Nephron progenitor cell (in vitro differentiated cells): Measurements from ENCODE around the gene YAP1.

ENCODE experiments used
- DNase-seq: peaks from one replicate; pipeline ENCODE4 v3.0.0; 2021
- H3K27ac Mint-ChIP-seq: 2 replicates; pipeline ENCODE4 v1.8.0; 2021; ENCODE audit warnings: mild to moderate bottlenecking, moderate library complexity, mixed read lengths
- H3K27me3 Mint-ChIP-seq: 2 replicates; pipeline ENCODE4 v1.8.0; 2021; ENCODE audit warnings: mild to moderate bottlenecking, low read depth, mixed read lengths; ENCODE audit not compliant: poor library complexity
- H3K36me3 Mint-ChIP-seq: 2 replicates; pipeline ENCODE4 v1.8.0; 2021; ENCODE audit warnings: low read depth, mixed read lengths
- H3K4me1 Mint-ChIP-seq: 2 replicates; pipeline ENCODE4 v1.8.0; 2021; ENCODE audit warnings: mixed read lengths
- H3K4me3 Mint-ChIP-seq: 2 replicates; pipeline ENCODE4 v1.8.0; 2021; ENCODE audit warnings: mild to moderate bottlenecking, moderate library complexity, mixed read lengths
- H3K9me3 Mint-ChIP-seq: 2 replicates; pipeline ENCODE4 v1.8.0; 2021; ENCODE audit warnings: mild to moderate bottlenecking, moderate library complexity, mixed read lengths
- CTCF ChIP-seq: fragments of 200-600 bp; sonication (generic); IDR thresholded peaks from 2 replicates; pipeline ENCODE4 v1.5.0; 2021; ENCODE audit warnings: antibody characterized with exemption

Gene YAP1

GRCh38 chr11:102220728-102221467 lies 110.7 kb downstream of the YAP1 start:
- DNase-seq, result no peak
- peaks cover 9% of the 10 kb centered on the region for H3K4me1 Mint-ChIP-seq
- peak overlapping the region; percentile 2 for H3K27ac Mint-ChIP-seq

GRCh38 chr11:102223859-102224258 lies 113.6 kb downstream of the YAP1 start:
- Mint-ChIP-seq H3K4me3 (no peak overlapping the region), H3K9me3 (no peaks in the 10 kb centered on the region), H3K4me1 (peaks cover 9% of the 10 kb centered on the region), H3K27ac (peak overlapping the region; percentile 26), H3K36me3 (peaks cover 77% of the 10 kb centered on the region), H3K27me3 (peaks cover 2% of the 10 kb centered on the region)
- TF ChIP-seq CTCF, result no peak
- no peak for DNase-seq

More at GRCh38 chr11:102220728-102221467, 110.7 kb downstream of the YAP1 start:
- Mint-ChIP-seq H3K36me3 (peaks cover 81% of the 10 kb centered on the region), H3K9me3 (no peaks in the 10 kb centered on the region), H3K27me3 (peaks cover 2% of the 10 kb centered on the region), H3K4me3 (no peak overlapping the region)
- TF ChIP-seq CTCF, result no peak

GRCh38 chr11:102225689-102226568 lies 115.7 kb downstream of the YAP1 start:
- H3K9me3 Mint-ChIP-seq, result no peaks in the 10 kb centered on the region
- H3K4me3 Mint-ChIP-seq, result no peak overlapping the region
- H3K27ac Mint-ChIP-seq, result peak overlapping the region; percentile 57
- no peak for DNase-seq
- peaks cover 79% of the 10 kb centered on the region for H3K36me3 Mint-ChIP-seq
- peaks cover 2% of the 10 kb centered on the region for H3K27me3 Mint-ChIP-seq
- no peak for TF ChIP-seq CTCF
- peaks cover 2% of the 10 kb centered on the region for H3K4me1 Mint-ChIP-seq

GRCh38 chr11:102226702-102227490 lies 116.6 kb downstream of the YAP1 start:
- peaks cover 82% of the 10 kb centered on the region for H3K36me3 Mint-ChIP-seq
- no peak for DNase-seq
- TF ChIP-seq CTCF, result no peak
- peak overlapping the region; percentile 82 for H3K27ac Mint-ChIP-seq
- no peak overlapping the region for H3K4me3 Mint-ChIP-seq
- no peaks in the 10 kb centered on the region for H3K4me1 Mint-ChIP-seq
- peaks cover 2% of the 10 kb centered on the region for H3K27me3 Mint-ChIP-seq
- no peaks in the 10 kb centered on the region for H3K9me3 Mint-ChIP-seq

- no peak for TF ChIP-seq CTCF
- peaks cover 85% of the 10 kb centered on the region for H3K36me3 Mint-ChIP-seq
- DNase-seq, result no peak
- no peak overlapping the region for H3K4me3 Mint-ChIP-seq
- peak overlapping the region; percentile 48 for H3K27ac Mint-ChIP-seq
- no peaks in the 10 kb centered on the region for H3K9me3 Mint-ChIP-seq
- no peaks in the 10 kb centered on the region for H3K27me3 Mint-ChIP-seq
- H3K4me1 Mint-ChIP-seq, result peaks cover 2% of the 10 kb centered on the region
Observed at GRCh38 chr11:102229510-102230123, 119.4 kb downstream of the YAP1 start.
